ENCODE results near the gene GNA15. TPM values are rescaled to one million over a fixed set of nuclear protein-coding genes. Genes with fewer than 3 reads are reported as not detected.

Gene GNA15
- total RNA-seq, 1 donor from 2014 or later, result 24.2 TPM

DNA sequence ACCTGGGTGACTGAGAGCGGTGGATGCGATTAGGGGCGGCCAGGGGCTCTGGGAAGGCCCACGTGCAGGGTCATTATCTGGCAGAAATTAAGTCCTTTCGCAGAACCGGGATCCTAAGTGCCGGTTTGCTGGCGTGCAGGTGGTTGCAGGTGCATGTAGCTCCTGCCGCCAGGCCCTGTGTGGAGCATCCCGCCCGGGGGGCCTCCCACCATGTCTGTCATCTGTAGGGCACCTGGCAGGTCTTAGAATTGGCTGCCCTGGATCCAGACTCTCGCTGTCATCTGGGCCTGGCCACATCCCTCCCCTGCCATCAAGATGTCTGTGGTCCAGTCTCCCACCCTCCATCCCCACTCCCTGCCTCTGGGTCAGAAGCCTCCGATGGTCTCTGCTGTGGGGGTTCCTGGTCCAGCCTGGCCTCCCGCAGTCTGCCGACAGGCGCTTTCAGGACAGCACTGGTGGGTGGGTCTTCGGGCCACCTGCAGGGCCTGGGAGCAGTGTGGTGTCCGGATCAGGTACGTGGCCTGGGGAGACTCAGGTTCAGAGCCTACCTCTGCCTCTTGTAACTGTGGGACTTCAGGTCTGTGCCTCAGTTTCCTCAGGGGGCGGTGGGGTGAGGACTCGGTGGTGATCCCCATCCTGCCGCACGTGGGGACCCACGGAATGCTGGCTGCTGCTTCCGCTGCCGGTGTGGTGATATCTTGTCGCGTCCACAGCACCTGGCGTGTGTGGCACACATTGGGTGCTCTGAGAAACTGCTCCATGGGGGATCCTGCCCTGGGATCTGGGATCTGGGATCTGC lies 36.3 kb upstream of the GNA15 start:
- H3K4me1 ChIP-seq, result peaks cover 98% of the 10 kb centered on the region
- H3K4me3 ChIP-seq, result peak overlapping the region; percentile 94
- DNase-seq (no peak), ATAC-seq (no peak)
- no peaks in the 10 kb centered on the region for H3K27me3 ChIP-seq (ENCODE audit: low read depth)
- intact Hi-C loops (cut with DNase I), result no loop called here
- H3K36me3 ChIP-seq, result no peaks in the 10 kb centered on the region
- TF ChIP-seq, protein P1, sequence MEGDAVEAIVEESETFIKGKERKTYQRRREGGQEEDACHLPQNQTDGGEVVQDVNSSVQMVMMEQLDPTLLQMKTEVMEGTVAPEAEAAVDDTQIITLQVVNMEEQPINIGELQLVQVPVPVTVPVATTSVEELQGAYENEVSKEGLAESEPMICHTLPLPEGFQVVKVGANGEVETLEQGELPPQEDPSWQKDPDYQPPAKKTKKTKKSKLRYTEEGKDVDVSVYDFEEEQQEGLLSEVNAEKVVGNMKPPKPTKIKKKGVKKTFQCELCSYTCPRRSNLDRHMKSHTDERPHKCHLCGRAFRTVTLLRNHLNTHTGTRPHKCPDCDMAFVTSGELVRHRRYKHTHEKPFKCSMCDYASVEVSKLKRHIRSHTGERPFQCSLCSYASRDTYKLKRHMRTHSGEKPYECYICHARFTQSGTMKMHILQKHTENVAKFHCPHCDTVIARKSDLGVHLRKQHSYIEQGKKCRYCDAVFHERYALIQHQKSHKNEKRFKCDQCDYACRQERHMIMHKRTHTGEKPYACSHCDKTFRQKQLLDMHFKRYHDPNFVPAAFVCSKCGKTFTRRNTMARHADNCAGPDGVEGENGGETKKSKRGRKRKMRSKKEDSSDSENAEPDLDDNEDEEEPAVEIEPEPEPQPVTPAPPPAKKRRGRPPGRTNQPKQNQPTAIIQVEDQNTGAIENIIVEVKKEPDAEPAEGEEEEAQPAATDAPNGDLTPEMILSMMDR (IDR thresholded peaks at IDR 0.05), result no peak
- no peaks in the 10 kb centered on the region for H3K9me3 ChIP-seq
- H3K27ac ChIP-seq, result peak overlapping the region; percentile 87

DNA sequence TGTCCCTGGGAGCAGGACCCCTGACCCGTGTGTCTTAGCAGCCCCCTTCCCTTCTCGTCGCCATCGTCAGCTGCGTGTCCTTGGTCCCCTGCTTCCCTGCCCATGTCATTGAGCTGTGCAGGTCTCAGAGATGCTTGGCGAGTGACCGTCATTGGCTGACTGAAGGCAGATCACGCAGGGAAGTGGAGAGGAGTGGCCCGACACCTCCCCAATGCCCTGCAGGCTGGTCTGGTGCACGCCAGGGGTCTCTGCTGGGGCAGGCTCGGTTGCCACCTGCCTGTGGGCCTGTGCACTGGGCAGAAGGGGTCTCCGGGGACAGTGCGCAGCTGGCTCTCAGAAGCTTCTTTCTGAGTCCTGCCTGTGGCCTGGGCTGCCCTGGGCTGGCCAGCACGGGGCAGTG lies 35.5 kb upstream of the GNA15 start:
- no peak for DNase-seq
- no peak for ATAC-seq

DNA sequence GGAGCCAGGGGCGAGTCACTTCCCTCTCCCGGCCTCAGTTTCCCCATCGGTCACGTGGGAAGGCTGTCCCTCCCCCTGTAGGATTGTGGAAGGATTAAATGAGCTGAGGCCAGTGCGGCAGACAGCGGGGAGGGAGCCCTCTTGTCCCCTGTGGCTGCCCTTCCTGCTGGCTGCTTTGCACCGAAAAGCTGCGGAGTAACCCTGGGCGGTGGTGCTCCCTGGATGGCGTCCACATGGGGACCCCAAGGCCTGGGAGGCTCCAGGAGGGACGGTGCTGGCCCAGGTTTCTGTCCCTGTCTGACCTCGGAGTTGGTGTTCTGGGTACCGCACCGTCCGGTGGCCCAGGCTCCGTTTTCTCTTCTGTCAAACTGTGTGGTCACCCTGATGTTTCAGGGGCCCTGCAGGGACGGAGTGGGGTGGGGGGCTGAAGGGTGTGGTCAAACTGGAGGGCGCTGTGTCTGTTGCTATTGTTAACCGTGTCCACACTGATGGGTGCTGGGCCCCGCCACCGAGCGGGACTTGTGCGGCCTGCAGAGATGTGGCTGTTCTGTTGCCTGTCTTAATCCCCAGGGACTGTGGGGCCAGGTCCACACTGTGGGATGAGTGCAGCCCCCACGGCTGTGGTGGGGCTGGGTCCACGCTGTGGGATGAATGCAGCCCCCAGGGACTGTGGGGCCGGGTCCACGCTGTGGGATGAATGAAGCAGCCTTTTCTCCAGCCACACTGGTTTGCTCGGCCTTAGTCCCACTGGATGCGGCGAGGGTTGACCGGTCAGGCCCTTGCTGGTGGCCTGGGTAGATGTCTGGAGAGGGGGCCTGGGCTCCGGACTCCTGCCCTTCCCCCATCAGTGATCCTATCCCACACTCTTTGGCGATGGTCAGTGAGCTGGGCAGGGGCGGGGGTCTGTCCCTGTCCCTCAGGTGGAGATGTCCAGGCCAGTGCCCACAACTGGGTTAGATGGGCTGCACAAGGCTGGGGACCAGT lies 34.8 kb upstream of the GNA15 start:
- Histone ChIP-seq H3K9me3 (no peaks in the 10 kb centered on the region), H3K27ac (peak overlapping the region; percentile 87), H3K27me3 (ENCODE audit: low read depth) (no peaks in the 10 kb centered on the region), H3K4me1 (peaks cover 95% of the 10 kb centered on the region), H3K36me3 (no peaks in the 10 kb centered on the region), H3K4me3 (no peak overlapping the region)
- intact Hi-C loops (cut with DNase I), result no loop called here
- DNase-seq (no peak), ATAC-seq (no peak)
- TF ChIP-seq, protein P1 (IDR thresholded peaks at IDR 0.05), result no peak

More for the DNA sequence above, 35.5 kb upstream of the GNA15 start:
- Histone ChIP-seq H3K4me1 (peaks cover 96% of the 10 kb centered on the region), H3K36me3 (no peaks in the 10 kb centered on the region), H3K27me3 (ENCODE audit: low read depth) (no peaks in the 10 kb centered on the region), H3K9me3 (no peaks in the 10 kb centered on the region), H3K4me3 (no peak overlapping the region), H3K27ac (peak overlapping the region; percentile 87)
- TF ChIP-seq, protein P1 (IDR thresholded peaks at IDR 0.05), result no peak
- intact Hi-C loops (cut with DNase I), result no loop called here

DNA sequence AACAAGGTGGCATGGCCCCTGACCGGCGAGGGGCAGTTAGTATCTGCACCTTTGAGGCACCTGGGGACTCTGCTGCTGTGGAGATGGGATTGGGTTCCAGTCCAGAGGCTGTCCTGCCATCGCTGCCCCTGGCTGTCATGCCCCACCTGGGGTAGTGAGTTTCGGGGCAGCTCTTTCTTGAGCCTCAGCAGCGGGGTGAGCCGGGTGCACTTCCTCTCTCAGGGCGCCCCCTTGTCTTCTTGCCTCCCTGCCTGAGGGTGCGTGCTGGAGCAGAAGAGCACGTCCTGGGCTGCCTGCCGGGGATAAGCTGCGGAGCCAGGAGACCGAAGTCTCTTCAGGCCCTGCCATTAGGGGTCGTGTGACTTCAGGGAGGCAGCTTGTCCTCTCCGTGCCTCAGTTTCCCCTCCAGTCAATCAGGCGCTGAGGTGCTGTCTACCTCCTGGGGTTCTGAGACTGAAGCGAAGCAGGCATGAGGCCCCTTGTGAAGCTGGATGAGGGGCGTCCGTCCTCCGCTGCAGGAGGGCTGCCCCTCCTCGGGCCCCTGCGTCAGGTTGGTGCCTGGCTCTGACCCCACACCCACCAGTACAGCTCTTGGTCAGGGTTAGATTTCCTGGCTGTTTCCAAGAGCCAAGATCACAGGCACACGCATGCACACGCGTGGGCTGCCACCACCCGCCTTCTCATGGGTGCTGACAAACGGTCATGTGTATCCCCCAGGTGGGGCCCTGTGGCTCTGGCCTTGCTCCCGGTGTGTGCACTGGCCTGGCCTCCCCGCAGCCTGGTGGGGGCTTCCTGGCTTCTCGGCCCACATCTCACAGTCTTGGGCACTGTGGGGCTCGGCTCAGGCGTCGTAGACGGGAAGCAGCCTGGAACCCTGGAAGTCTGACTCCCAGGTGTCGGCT lies 33.3 kb upstream of the GNA15 start:
- H3K9me3 ChIP-seq, result no peaks in the 10 kb centered on the region
- no peak for DNase-seq
- H3K4me1 ChIP-seq, result peaks cover 95% of the 10 kb centered on the region
- no peak overlapping the region for H3K4me3 ChIP-seq
- TF ChIP-seq, protein P1 (IDR thresholded peaks at IDR 0.05), result no peak
- H3K27me3 ChIP-seq (ENCODE audit: low read depth), result no peaks in the 10 kb centered on the region
- intact Hi-C loops (cut with DNase I), result no loop called here
- no peaks in the 10 kb centered on the region for H3K36me3 ChIP-seq
- ATAC-seq, result no peak
- H3K27ac ChIP-seq, result no peak overlapping the region

DNA sequence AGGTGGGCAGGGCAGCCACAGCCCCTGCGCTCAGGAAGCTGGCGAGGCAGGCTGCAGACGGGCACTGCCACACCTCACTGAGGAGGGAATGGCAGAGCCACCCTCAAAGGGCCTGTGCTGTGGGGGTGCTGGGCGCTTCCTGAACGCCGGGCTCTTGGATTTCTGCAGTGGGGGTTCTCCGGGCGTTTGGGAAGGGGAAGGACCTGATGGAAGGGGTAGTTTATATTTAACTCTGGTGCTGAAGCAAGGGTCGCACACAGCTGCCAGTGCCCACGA lies 31.2 kb upstream of the GNA15 start:
- ATAC-seq (no peak), DNase-seq (no peak)
- peaks cover 89% of the 10 kb centered on the region for H3K4me1 ChIP-seq
- intact Hi-C loops (cut with DNase I), result no loop called here
- H3K27me3 ChIP-seq (ENCODE audit: low read depth), result no peaks in the 10 kb centered on the region
- no peaks in the 10 kb centered on the region for H3K9me3 ChIP-seq
- peak overlapping the region; percentile 67 for H3K27ac ChIP-seq
- TF ChIP-seq, protein P1 (IDR thresholded peaks at IDR 0.05), result no peak
- H3K36me3 ChIP-seq, result no peaks in the 10 kb centered on the region
- no peak overlapping the region for H3K4me3 ChIP-seq
